RWPE1 (cell line): ENCODE results near the gene PMS2.
"Not testable (repeated sequence)": the region's sequence is repeated elsewhere in the genome, so short reads cannot be mapped to it uniquely, and the experiment has no call there.

Experiments used
- CTCF ChIA-PET: fragments of 350-600 bp; sonication (Branson Sonifier 250); formaldehyde crosslinking; extraction: SDS; loops from one replicate; lab custom pipeline; 2021; lab: Yijun Ruan, JAX
- POLR2A ChIA-PET: fragments of 400-600 bp; formaldehyde crosslinking; extraction: SDS; loops from one replicate; lab custom pipeline; 2020; ENCODE audit warnings: antibody characterized with exemption; ENCODE audit not compliant: low non-redundant PET; lab: Yijun Ruan, JAX
- DNase-seq: peaks from one replicate; pipeline ENCODE4 v3.0.0; 2012; ENCODE audit warnings: low spot score
- H3K27ac ChIP-seq: fragments of 450-650 bp; 2 replicates; pipeline ENCODE4 v1.5.1; 2017

The PMS2 gene

GRCh38 chr7:5924180-5924579 lies 84.7 kb downstream of the PMS2 start:
- H3K27ac ChIP-seq, CTCF ChIA-PET, DNase-seq, POLR2A ChIA-PET: not testable (repeated sequence)
